ENCODE data around the gene COMMD3.
"Not testable (repeated sequence)": the region's sequence is repeated elsewhere in the genome, so short reads cannot be mapped to it uniquely, and the experiment has no call there.

The COMMD3 gene

DNA sequence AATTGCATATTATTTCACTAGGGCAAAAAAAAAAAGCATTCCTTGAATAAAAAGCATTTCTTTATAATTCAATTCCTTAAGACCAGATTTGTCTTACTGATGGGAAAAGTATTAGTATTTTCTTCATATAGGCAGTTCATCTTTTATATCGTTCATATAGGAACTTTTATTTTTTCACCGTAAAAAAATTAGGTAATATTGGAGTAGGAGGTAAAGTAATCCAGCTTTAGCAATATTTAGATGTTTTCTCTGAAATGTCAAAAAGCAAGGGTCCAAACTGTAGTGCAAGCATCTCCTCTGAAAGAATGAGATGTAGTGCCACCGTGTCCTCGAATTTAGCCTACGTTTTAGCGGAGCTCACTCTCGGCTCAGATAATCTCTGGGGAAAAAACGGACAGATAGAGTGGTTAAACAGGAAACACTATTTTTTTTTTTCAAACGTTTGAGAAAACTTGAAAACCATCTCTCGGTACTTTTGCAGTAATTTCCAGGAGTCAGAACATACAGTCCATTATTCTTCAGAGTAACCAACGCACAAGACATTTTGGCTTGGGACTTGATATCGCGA is 23.7 kb downstream of the COMMD3 start:
- no peak for DNase-seq

GRCh38 chr10:22340329-22341189 is 24.4 kb downstream of the COMMD3 start:
- DNase-seq = peak in 4 of 5 donors; percentile 22 to 88 (median 50)

GRCh38 chr10:22341190-22341925 is 25.2 kb downstream of the COMMD3 start:
- DNase-seq = no peak

- DNase-seq = no peak
Observed at GRCh38 chr10:22341926-22342196, 25.7 kb downstream of the COMMD3 start.

DNA sequence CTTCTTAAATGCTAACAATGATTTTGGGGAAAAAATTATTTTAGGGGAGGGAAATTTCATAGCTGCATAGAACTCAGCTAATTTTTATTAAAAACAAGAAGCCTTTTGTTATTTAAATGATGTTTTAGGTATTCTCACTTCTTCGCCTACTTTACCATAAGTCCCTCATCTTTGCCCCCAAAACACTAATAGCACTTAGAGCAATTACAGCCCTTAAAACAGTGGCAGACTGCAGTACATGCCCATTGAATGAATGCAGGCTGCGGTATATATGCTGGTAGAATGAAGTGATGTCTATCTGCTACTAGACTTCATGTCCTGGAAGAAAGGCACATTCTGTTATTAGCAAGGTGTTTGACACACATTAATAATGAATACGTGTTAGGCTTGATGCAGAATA is 26.2 kb downstream of the COMMD3 start:
- DNase-seq = no peak

GRCh38 chr10:22343731-22344130 is 27.5 kb downstream of the COMMD3 start:
- DNase-seq = no peak

DNA sequence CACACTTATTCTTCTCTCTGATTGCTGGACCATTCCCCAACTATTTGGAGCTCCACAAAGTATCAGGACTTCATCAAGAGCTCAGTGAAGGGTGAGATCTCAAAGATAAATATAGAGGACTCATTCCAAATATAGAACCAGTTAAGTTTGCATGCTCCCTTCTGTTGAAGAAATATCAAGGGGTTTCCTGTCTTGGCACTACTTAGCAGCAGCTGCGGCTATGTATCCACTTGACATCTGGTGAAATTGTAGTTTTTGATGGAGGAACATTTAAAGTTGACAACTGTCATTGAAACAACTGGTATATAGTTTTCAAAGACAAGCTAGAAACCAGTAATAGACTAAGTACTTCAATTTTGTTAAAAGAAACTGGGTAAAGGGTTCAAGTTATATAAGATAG is 28.1 kb downstream of the COMMD3 start:
- DNase-seq = no peak

DNA sequence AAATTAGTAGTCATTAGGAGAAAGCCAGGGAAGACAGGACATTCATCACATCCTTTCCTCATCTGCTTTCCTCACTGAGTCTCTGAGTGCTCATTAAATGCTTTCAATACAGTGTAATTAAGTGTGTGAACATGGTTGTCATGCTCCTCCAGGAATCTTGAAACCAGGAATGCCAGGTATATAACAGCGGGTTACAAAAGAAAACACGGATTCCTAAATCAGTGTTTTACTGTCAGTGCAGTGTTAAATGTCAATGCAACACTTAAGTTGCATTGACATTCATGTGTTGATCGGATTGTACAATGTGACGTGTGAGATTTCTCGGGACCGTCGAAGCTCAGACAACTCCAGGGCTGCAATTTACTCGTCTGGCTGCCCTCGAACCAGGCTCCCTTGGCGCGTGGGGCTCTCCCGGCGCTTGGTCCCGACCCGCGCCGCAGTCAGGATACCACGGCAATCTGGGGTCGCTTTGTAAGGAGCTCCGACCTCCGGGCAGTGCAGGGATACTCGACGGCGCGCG is 28.7 kb downstream of the COMMD3 start:
- no peak for DNase-seq

DNA sequence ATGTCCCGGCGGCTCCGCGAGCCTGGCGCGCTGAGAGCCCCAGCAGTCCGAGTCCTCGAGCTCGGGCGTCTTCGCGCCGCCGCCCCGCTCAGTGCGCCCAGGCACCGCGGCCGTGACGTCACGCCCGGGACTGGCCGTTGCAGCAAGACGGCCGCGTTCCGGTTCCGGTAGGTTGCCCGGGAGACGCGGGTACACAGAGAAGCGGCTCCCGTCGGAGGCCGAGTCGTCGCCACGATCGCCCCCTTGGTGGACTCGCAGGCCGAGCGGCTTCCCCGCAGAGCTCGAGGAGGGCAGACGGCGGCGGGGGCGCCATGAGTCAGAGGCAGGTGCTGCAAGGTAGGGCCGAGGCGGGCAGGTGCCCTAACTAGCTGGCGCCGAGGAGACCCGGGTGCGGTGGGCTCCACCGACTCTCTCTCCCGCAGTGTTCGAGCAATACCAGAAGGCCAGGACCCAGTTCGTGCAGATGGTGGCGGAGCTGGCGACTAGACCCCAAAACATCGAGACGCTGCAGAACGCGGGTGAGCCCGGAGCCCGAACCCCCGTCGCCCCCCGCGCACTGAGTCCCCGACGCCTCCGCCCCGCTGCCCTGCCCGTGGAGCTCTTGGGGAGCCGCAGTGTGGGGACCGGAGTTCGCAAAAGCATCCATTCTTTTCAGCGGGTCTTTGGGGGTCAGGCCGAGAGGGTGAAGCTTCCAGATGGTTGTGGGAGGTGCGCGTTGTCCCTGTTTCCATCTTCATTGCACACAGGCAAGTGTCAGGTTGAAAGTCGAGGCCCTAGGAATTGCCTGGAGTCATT is 29.3 kb downstream of the COMMD3 start, which contains the start of gene SPAG6:
TSS of gene SPAG6 (plus strand) at position 196 of the 795 bp plus-strand sequence. CDS start at position 312, 116 bp downstream.
- peak in 3 of 5 donors; percentile 9 to 80 (median 41) for DNase-seq

DNA sequence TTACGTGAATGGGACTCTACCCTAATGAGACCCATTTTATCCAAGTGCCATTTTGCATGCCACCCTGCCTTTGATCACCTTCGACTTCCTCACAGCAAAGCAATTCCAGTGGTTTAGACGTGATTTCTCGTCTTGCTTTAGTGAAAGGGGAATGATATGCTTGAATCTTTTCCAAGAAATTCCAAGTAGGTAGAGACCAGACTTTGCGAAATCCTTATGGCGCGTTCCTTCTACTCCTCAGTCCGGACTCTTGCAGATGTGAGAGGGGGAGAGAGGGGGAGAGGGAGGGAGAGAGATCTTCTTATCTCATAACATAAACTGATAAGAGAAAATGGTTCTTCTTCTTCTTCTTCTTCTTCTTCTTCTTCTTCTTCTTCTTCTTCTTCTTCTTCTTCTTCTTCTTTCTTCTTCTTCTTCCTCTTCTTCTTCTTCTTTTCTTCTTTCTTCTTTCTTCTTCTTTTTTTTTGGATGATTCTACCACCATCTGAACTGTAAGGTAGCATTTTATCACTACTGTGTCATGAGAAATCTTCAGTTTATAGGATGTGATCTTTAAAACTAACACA is 30.0 kb downstream of the COMMD3 start:
- no peak for DNase-seq

GRCh38 chr10:22349755-22350154 is 33.6 kb downstream of the COMMD3 start:
- no peak for DNase-seq

DNA sequence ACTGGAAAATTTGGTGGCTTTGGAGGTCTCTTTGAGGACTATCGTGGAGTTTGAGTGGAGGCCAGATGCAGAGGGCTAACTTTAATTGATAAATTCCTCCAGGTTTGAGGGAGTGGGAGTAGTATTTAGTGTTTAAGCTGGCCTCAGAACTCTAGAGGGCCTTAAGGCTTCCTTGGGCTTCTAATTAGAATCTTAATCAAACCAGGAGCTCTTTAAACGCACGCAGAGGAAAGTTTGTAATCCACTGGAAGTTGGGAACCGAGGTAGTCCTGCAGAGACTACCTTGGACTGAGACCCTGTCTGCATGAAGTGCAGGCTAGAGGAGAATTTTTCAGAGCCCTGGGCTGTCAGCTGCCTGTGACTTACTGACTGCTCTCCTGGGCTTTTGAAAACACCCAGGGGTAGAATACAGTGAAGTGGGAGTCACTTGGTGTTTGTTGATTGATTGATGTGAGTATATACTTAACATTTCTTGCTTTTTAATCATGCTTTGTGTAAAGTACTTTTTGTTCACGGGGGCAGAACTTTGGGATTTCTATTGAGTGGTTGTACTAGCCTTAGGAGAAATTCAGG is 35.0 kb downstream of the COMMD3 start:
- DNase-seq = no peak

DNA sequence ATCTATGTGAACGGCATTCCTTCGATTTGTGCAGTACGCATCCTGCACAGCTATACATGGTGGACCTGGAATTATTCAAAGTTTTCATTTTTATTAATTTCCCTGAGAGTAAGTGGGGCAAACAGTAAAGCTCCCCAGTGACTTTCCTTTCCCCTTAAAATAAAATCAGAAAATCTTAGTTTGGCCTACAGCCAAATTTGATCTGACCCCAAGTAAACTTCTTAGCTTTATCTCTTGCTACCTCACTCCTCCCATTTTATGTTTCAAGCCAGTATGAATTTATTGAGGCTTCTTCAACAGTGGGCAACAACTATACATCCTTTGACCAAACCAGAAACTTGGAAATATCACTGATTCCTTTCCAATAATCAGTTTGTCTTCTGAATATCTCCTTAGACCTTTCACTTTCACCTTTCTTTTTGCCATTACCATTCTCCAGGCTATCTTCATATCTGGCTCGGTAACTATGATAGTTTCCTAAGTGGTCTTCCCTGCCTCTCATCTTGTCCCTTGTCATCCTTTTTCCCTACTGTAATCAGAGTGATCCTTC is 40.2 kb downstream of the COMMD3 start:
- DNase-seq = no peak

- DNase-seq = not testable (repeated sequence)
Observed at GRCh38 chr10:22357770-22358169, 41.6 kb downstream of the COMMD3 start.

DNA sequence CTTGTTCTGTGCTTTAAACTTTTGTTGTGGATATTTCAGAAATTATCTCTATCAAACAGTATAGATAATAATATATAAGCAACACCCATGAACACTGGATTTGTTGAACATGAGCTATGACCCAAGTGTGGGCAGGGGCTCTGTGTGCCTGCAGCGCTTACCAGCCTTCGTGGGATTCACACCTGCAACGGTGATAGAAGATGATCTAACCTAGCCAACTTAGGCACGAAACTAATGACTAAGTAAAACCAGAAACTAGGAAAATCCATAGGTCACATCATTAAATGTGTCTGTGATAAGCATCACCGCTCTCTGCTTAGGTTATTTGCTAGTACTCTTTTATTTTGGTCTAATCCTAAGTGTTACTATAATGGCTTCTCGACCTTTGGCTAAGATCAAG is 47.1 kb downstream of the COMMD3 start:
- no peak for DNase-seq

- DNase-seq = no peak
Observed at GRCh38 chr10:22364407-22365140, 48.4 kb downstream of the COMMD3 start.

DNA sequence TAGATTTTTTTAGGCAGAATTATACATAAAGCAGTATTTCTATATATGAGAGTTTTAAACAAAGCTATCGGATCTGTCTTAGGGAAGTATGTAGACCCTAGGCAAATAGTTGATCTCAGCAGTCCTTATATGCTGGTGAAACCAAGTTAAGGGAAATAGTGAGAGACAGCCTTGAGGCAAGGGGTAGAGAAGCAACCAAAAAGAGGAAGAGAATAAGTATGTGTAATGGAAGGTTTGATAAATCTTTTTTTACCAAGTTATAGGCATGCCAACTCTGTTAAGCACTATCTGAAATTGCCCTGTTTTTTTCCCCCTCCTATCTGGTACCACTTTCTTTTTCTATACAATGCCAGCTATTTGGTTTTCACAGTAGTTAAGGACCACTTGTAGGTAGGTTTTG is 49.0 kb downstream of the COMMD3 start:
- DNase-seq = no peak

- no peak for DNase-seq
Observed at GRCh38 chr10:22365644-22366434, 49.7 kb downstream of the COMMD3 start.

DNA sequence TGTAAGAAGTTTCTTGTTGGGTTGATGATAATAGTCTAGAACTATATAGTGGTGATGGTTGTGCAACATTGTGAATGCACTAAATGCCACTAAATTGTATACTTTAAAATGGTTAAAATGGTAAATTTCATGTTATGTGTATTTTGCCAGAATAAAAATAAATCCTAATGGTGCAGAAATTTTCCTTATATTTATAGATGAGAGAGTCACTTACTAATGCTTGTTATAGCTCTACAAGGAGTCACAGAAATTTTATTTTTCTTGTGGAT is 50.2 kb downstream of the COMMD3 start:
- no peak for DNase-seq

DNA sequence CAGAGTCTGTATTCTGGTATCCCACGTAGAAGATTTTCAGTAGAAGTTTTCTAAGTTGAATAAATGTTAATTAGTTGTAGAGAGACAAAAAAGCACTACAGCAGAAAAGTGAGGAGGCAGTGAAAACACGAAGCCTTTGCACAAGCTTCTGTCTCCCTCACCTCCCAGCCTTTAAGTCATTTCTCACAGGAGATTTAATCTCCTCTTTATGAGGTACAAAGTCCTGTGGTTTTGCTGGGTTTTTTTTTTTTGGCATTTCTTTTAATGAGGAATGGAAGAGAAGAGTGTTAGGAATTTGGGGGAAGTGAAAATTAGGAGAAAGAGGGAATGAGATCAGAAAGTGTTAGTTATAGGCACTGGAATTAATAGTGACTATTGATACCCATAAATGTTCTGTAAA is 50.6 kb downstream of the COMMD3 start:
- no peak for DNase-seq

Measured in T-helper 1 cell (primary cell).